IPS-18c (cell line): ENCODE data around the gene COX14.
"Not testable (repeated sequence)": the region's sequence is repeated elsewhere in the genome, so short reads cannot be mapped to it uniquely, and the experiment has no call there.

Source experiments
- H3K4me3 ChIP-seq: 2 replicates; pipeline ENCODE4 v1.7.0; 2013; ENCODE audit warnings: low read depth, mild to moderate bottlenecking, low read length, moderate library complexity; ENCODE audit not compliant: insufficient read depth
- H3K9me3 ChIP-seq: one replicate; pipeline ENCODE4 v1.6.1; 2013; ENCODE audit warnings: mild to moderate bottlenecking, low read length, moderate library complexity; ENCODE audit not compliant: control insufficient read depth, insufficient read depth

The COX14 gene

GRCh38 chr12:50082644-50083043 is 29.4 kb upstream of the COX14 start:
- H3K4me3 ChIP-seq, result no peak overlapping the region
- no peaks in the 10 kb centered on the region for H3K9me3 ChIP-seq

GRCh38 chr12:50083301-50083700 is 28.7 kb upstream of the COX14 start:
- H3K4me3 ChIP-seq, result no peak overlapping the region
- H3K9me3 ChIP-seq, result no peaks in the 10 kb centered on the region

- peak overlapping the region; percentile 77 for H3K4me3 ChIP-seq
- not testable (repeated sequence) for H3K9me3 ChIP-seq
These were observed 27.6 kb upstream of the COX14 start for GRCh38 chr12:50084409-50084774.

- H3K4me3 ChIP-seq, result peak within 1 kb of the TSS; percentile 77
- no peaks in the 10 kb centered on the region for H3K9me3 ChIP-seq
These were observed 27.0 kb upstream of the COX14 start, which contains the start of gene SMARCD1 for GRCh38 chr12:50084775-50085614. SMARCD1 (plus strand) TSS chr12:50085342; CDS start chr12:50085370, 28 bp downstream.

- H3K9me3 ChIP-seq, result no peaks in the 10 kb centered on the region
- peak overlapping the region; percentile 71 for H3K4me3 ChIP-seq
These were observed 26.4 kb upstream of the COX14 start for GRCh38 chr12:50085615-50086072.

GRCh38 chr12:50086148-50086547 is 25.9 kb upstream of the COX14 start:
- Histone ChIP-seq H3K9me3 (no peaks in the 10 kb centered on the region), H3K4me3 (peak overlapping the region; percentile 71)

- H3K4me3 ChIP-seq, result no peak overlapping the region
- no peaks in the 10 kb centered on the region for H3K9me3 ChIP-seq
These were observed 24.9 kb upstream of the COX14 start for GRCh38 chr12:50087151-50087550.

- H3K4me3 ChIP-seq, result no peak overlapping the region
- H3K9me3 ChIP-seq, result no peaks in the 10 kb centered on the region
These were observed 24.0 kb upstream of the COX14 start for GRCh38 chr12:50087995-50088394.

GRCh38 chr12:50088577-50089335 is 23.3 kb upstream of the COX14 start:
- H3K4me3 ChIP-seq, result no peak overlapping the region
- no peaks in the 10 kb centered on the region for H3K9me3 ChIP-seq

- no peaks in the 10 kb centered on the region for H3K9me3 ChIP-seq
- no peak overlapping the region for H3K4me3 ChIP-seq
These were observed 22.3 kb upstream of the COX14 start for GRCh38 chr12:50089730-50090129.

- no peak overlapping the region for H3K4me3 ChIP-seq
- H3K9me3 ChIP-seq, result no peaks in the 10 kb centered on the region
These were observed 21.6 kb upstream of the COX14 start for GRCh38 chr12:50090391-50090790.

- Histone ChIP-seq H3K9me3 (no peaks in the 10 kb centered on the region), H3K4me3 (no peak overlapping the region)
These were observed 14.1 kb upstream of the COX14 start for GRCh38 chr12:50097952-50098351.

GRCh38 chr12:50099302-50100008 is 12.6 kb upstream of the COX14 start:
- Histone ChIP-seq H3K9me3 (no peaks in the 10 kb centered on the region), H3K4me3 (no peak overlapping the region)

GRCh38 chr12:50100561-50100960 is 11.5 kb upstream of the COX14 start:
- no peaks in the 10 kb centered on the region for H3K9me3 ChIP-seq
- H3K4me3 ChIP-seq, result no peak overlapping the region

- H3K9me3 ChIP-seq, result no peaks in the 10 kb centered on the region
- no peak overlapping the region for H3K4me3 ChIP-seq
These were observed 10.4 kb upstream of the COX14 start for GRCh38 chr12:50101663-50102062.

- Histone ChIP-seq H3K4me3 (no peak overlapping the region), H3K9me3 (no peaks in the 10 kb centered on the region)
These were observed 9.9 kb upstream of the COX14 start for GRCh38 chr12:50102131-50102531.

GRCh38 chr12:50102646-50103309 is 9.3 kb upstream of the COX14 start:
- no peaks in the 10 kb centered on the region for H3K9me3 ChIP-seq

More at GRCh38 chr12:50102646-50103309, 9.3 kb upstream of the COX14 start:
- no peak overlapping the region; the same call in 1 of the 2 replicates for H3K4me3 ChIP-seq
